K562 (cell line): ENCODE data around the gene GOLGB1. TPM values are rescaled to one million over a fixed set of nuclear protein-coding genes. Genes with fewer than 3 reads are reported as not detected.
A peak's percentile ranks its signal among the peaks of the same experiment; 100 is the strongest.

Experiments
- ATAC-seq: fragments of 200-7000 bp; cut with Tn5 transposase; 3 replicates; pipeline ENCODE4 v1.9.1; 2020; ENCODE audit warnings: moderate library complexity
- BruUV-seq: library from RNA; stranded (reverse); fragments of 400-500 nt; replicated peaks from 2 replicates; lab custom pipeline; 2021; lab: Mats Ljungman, UMichigan
- CTCF ChIA-PET: fragments of 300-600 bp; formaldehyde crosslinking; extraction: SDS; loops from one replicate; lab custom pipeline; 2021; ENCODE audit warnings: low intra/inter-chr PET ratio; lab: Yijun Ruan, JAX
- POLR2A ChIA-PET: fragments of 300-600, 350-650 bp; sonication (Branson Sonifier 250); formaldehyde crosslinking; extraction: SDS; loops from one replicate; lab custom pipeline; 2021; ENCODE audit warnings: antibody characterized with exemption, inconsistent platforms; lab: Yijun Ruan, JAX
- DNase-seq, 4 experiments: peaks; one replicate each; pipeline versions ENCODE4 v3.0.0 to v3.0.0-alpha.2; 2011 to 2018; ENCODE audit warnings: low spot score in 3 of 4, mixed read lengths in 3 of 4; ENCODE audit errors: extremely low read depth in 1 of 4
- FAIRE-seq: peaks from 2 replicates; lab custom pipeline; 2011; peaks lifted over from hg19 to GRCh38; lab: Jason Lieb, UNC
- H2AFZ ChIP-seq: 2 replicates; pipeline ENCODE4 v1.6.0; 2011; ENCODE audit warnings: low read depth, low read length, control low read depth, inconsistent platforms
- H3K27ac ChIP-seq: fragments of 200-600 bp; 3 replicates; pipeline ENCODE4 v1.8.0; 2011; ENCODE audit warnings: low read depth, mild to moderate bottlenecking, control low read depth, inconsistent platforms, low read length, moderate library complexity, mixed read lengths; ENCODE audit errors: extremely low read depth
- H3K27me3 ChIP-seq, 2 experiments: fragments of 300-600 bp in 1 of 2; 2 replicates in 1 of 2; 3 replicates in 1 of 2; pipeline versions ENCODE4 v1.6.0 to v1.8.0; 2011; ENCODE audit warnings: inconsistent platforms in 2 of 2, low read length in 2 of 2, mild to moderate bottlenecking in 1 of 2, mixed read lengths in 1 of 2, moderate library complexity in 1 of 2; ENCODE audit not compliant: control insufficient read depth in 2 of 2, insufficient read depth in 2 of 2
- H3K36me3 ChIP-seq: fragments of 300-600 bp; 3 replicates; pipeline ENCODE4 v1.8.0; 2011; ENCODE audit warnings: mild to moderate bottlenecking, low read length, inconsistent platforms; ENCODE audit not compliant: control insufficient read depth, insufficient read depth
- H3K4me1 ChIP-seq, 2 experiments: fragments of 200-600 bp in 1 of 2; replicated peaks in 1 of 2; 2 replicates in 1 of 2; 3 replicates in 1 of 2; pipeline versions ENCODE4 v1.5.1 to v1.8.0; 2011; ENCODE audit warnings: inconsistent platforms in 2 of 2, low read length in 2 of 2, mild to moderate bottlenecking in 1 of 2, mixed read lengths in 1 of 2, moderate library complexity in 1 of 2; ENCODE audit not compliant: control insufficient read depth in 2 of 2, insufficient read depth in 2 of 2
- H3K4me2 ChIP-seq: 2 replicates; pipeline ENCODE4 v1.6.1; 2011; ENCODE audit warnings: low read length, control low read depth, inconsistent platforms, mixed read lengths; ENCODE audit not compliant: insufficient read depth
- H3K4me3 ChIP-seq: fragments of 200-600 bp; sonication (generic), shearing (Covaris generic); 2 replicates; pipeline ENCODE4 v1.5.1; 2016; ENCODE audit warnings: control low read depth, inconsistent platforms
- H3K79me2 ChIP-seq: fragments of 200-600 bp; 3 replicates; pipeline ENCODE4 v1.8.0; 2011; ENCODE audit warnings: low read length, inconsistent platforms; ENCODE audit not compliant: control insufficient read depth, insufficient read depth
- H3K9ac ChIP-seq, 2 experiments: 2 replicates each; pipeline versions ENCODE4 v1.6.0 to v1.6.1; 2011; ENCODE audit warnings: low read depth in 2 of 2, low read length in 2 of 2, control low read depth in 1 of 2, inconsistent platforms in 1 of 2, mild to moderate bottlenecking in 1 of 2, mixed read lengths in 1 of 2; ENCODE audit not compliant: insufficient read depth in 1 of 2
- H3K9me1 ChIP-seq: one replicate; pipeline ENCODE4 v1.6.0; 2011; ENCODE audit warnings: inconsistent platforms, mild to moderate bottlenecking, low read length, moderate library complexity; ENCODE audit not compliant: control insufficient read depth, insufficient read depth
- H3K9me3 ChIP-seq: replicated peaks from 2 replicates; pipeline ENCODE4 v1.5.1; 2011; ENCODE audit warnings: low read depth, low read length, inconsistent platforms; ENCODE audit not compliant: control insufficient read depth, insufficient read depth
- H4K20me1 ChIP-seq: replicated peaks from 2 replicates; pipeline ENCODE4 v1.6.1; 2011; ENCODE audit warnings: low read length, inconsistent platforms, mixed read lengths; ENCODE audit not compliant: control insufficient read depth, insufficient read depth
- POLR2AphosphoS2 ChIP-seq: IDR thresholded peaks from 2 replicates; pipeline ENCODE4 v1.6.1; 2012; ENCODE audit warnings: low read length, improper control_type of control experiment
- ZBTB17 ChIP-seq: fragments of 450-650 bp; formaldehyde crosslinking; IDR thresholded peaks from 2 replicates; pipeline ENCODE4 v1.4.0; 2020; ENCODE audit warnings: mild to moderate bottlenecking
- whole genome bisulfite sequencing: fragments of 100-300 bp; shearing (Covaris generic); methylation state at CpG from one replicate; pipeline ENCODE4 v1.1.6; 2016; ENCODE audit warnings: low coverage, mixed read lengths; ENCODE audit not compliant: insufficient coverage; ENCODE audit errors: missing lambda C conversion rate; 5-methylcytosine and 5-hydroxymethylcytosine counted together
- in situ Hi-C: fragments of 300-500 bp; cut with MboI; formaldehyde crosslinking; loops from 4 replicates; pipeline ENCODE4 v1.15.0; 2018; ENCODE audit warnings: inconsistent platforms, mixed read lengths
- intact Hi-C: fragments of 100-400 bp; cut with micrococcal nuclease; formaldehyde crosslinking; loops from 2 replicates; pipeline ENCODE4 v1.14.2; 2022
- polyA plus RNA-seq, 8 experiments: library from polyadenylated mRNA; depleted of rRNA in 4 of 8; stranded (reverse) in 5 of 8; unstranded in 3 of 8; fragments of >200 nt; fragmentation: Nextera tagmentation in 2 of 8; fragmentation: Illumina TruSeq in 1 of 8; extraction: Ambion mirVana in 2 of 8; extraction: Trizol in 1 of 8; gene quantifications; 2 replicates each; pipeline versions ENCODE4 v1.2.1 to v1.2.3, GENCODE V29; 2011 to 2014; ENCODE audit warnings: inconsistent platforms in 1 of 8, missing spikeins in 1 of 8
- total RNA-seq, 7 experiments: library from RNA; depleted of rRNA in 6 of 7; stranded (reverse); fragments of >200 nt in 6 of 7; fragmentation: Illumina TruSeq in 2 of 7; extraction: Trizol in 2 of 7; gene quantifications; 2 replicates each; pipeline versions ENCODE4 v1.2.1 to v1.2.3, GENCODE V29; 2011 to 2021; ENCODE audit warnings: low replicate concordance in 1 of 7
- TF ChIP-seq, protein P1 (sequence below), 2 experiments: fragments of 450-650 bp; IDR thresholded peaks; 2 replicates each; pipeline ENCODE4 v1.6.1; 2016; ENCODE audit warnings: mild to moderate bottlenecking in 2 of 2, borderline replicate concordance in 1 of 2, low read depth in 1 of 2, moderate library complexity in 1 of 2
- TF ChIP-seq, protein P2 (sequence below), 2 experiments: fragments of 450-650 bp in 1 of 2; sonication (generic) in 1 of 2; formaldehyde crosslinking in 1 of 2; IDR thresholded peaks in 1 of 2; conservative IDR thresholded peaks in 1 of 2; 2 replicates each; pipeline versions ENCODE4 v1.6.1 to v1.8.1; 2016 to 2023; ENCODE audit warnings: mild to moderate bottlenecking in 2 of 2, moderate library complexity in 2 of 2, inconsistent platforms in 1 of 2, missing genetic modification reagents in 1 of 2

The GOLGB1 gene
- total and polyA plus RNA-seq, 9 of the 15 experiments (the other 6 are each of a cell fraction or from before 2014, with no cell fraction given), result 4.0 to 16.3 (median 9.7) TPM

DNA sequence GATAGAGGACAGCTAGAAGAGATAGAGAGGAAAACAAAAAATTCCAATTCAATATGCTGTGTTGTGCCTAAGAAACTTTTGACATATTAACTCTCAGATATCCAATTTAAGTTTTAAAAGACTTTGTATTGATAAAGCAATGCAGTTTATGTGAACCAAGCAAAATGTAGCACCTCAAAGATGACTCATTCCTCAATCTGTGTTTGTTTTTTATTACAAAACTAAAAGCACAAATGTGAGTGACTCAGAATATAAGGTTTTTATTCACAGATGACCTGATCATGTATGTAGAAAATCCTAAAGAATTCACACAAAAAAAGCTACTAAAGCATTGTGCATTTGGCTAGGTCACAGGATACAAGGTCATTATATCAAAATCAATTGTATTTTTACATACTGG, 99.9 kb downstream of the GOLGB1 start:
- H3K79me2 ChIP-seq, result no peaks in the 10 kb centered on the region
- ATAC-seq, result no peak
- no TSS peak for BruUV-seq

DNA sequence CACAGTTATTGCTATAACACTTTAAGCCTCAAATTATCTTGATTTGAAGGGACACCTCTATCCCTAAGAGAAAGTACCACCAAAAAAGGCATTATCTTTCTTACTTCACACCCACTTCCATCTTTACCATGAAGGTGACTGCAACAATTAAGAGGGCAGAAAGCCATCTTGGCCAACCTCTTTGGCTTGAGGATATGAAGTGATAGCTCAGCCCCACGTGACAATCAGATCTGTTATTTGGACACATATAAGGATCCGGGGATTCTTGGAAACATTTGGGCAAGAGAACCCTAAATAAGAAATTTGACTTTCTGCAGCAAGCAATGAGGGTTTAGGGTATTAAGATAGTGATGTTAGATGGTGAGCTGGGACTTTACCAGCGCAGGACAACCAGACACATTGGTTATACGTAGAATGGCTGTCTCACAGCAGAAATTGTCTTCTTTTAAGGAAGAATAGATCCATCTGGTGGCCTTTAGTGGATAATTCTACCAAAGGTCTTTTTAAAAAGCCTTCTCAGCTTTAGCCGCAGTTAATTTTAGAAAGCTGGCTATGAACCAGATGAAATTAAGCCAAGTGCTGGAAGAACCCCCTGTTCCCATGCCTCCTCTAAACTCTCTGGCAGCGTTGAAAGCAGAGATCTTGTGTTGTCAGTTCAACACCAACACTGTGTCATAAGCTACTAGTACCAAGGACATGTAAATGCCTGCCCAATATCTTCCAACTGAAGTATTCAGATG, 101.2 kb downstream of the GOLGB1 start:
- H3K27me3 ChIP-seq, result no peaks in the 10 kb centered on the region
- no peak for FAIRE-seq
- H3K4me2 ChIP-seq, result no peak overlapping the region
- no peaks in the 10 kb centered on the region for H4K20me1 ChIP-seq
- ATAC-seq, result no peak
- no peak overlapping the region for H2AFZ ChIP-seq
- H3K9ac ChIP-seq, result no peak overlapping the region
- H3K27ac ChIP-seq, result no peak overlapping the region
- H3K4me3 ChIP-seq, result no peak overlapping the region
- in situ Hi-C loops, result no loop called here
- H3K36me3 ChIP-seq, result no peaks in the 10 kb centered on the region
- DNase-seq, result no peak
- H3K4me1 ChIP-seq, result no peaks in the 10 kb centered on the region
- 57% methylated on average over 6 of the region's 6 CpGs for WGBS
- no peaks in the 10 kb centered on the region for H3K79me2 ChIP-seq
- no peaks in the 10 kb centered on the region for H3K9me1 ChIP-seq
- BruUV-seq, result no TSS peak
- intact Hi-C loops, result no loop called here
- H3K9me3 ChIP-seq, result no peaks in the 10 kb centered on the region
- ChIA-PET CTCF (no interaction called here), POLR2A (no interaction called here)
- TF ChIP-seq, protein P1, sequence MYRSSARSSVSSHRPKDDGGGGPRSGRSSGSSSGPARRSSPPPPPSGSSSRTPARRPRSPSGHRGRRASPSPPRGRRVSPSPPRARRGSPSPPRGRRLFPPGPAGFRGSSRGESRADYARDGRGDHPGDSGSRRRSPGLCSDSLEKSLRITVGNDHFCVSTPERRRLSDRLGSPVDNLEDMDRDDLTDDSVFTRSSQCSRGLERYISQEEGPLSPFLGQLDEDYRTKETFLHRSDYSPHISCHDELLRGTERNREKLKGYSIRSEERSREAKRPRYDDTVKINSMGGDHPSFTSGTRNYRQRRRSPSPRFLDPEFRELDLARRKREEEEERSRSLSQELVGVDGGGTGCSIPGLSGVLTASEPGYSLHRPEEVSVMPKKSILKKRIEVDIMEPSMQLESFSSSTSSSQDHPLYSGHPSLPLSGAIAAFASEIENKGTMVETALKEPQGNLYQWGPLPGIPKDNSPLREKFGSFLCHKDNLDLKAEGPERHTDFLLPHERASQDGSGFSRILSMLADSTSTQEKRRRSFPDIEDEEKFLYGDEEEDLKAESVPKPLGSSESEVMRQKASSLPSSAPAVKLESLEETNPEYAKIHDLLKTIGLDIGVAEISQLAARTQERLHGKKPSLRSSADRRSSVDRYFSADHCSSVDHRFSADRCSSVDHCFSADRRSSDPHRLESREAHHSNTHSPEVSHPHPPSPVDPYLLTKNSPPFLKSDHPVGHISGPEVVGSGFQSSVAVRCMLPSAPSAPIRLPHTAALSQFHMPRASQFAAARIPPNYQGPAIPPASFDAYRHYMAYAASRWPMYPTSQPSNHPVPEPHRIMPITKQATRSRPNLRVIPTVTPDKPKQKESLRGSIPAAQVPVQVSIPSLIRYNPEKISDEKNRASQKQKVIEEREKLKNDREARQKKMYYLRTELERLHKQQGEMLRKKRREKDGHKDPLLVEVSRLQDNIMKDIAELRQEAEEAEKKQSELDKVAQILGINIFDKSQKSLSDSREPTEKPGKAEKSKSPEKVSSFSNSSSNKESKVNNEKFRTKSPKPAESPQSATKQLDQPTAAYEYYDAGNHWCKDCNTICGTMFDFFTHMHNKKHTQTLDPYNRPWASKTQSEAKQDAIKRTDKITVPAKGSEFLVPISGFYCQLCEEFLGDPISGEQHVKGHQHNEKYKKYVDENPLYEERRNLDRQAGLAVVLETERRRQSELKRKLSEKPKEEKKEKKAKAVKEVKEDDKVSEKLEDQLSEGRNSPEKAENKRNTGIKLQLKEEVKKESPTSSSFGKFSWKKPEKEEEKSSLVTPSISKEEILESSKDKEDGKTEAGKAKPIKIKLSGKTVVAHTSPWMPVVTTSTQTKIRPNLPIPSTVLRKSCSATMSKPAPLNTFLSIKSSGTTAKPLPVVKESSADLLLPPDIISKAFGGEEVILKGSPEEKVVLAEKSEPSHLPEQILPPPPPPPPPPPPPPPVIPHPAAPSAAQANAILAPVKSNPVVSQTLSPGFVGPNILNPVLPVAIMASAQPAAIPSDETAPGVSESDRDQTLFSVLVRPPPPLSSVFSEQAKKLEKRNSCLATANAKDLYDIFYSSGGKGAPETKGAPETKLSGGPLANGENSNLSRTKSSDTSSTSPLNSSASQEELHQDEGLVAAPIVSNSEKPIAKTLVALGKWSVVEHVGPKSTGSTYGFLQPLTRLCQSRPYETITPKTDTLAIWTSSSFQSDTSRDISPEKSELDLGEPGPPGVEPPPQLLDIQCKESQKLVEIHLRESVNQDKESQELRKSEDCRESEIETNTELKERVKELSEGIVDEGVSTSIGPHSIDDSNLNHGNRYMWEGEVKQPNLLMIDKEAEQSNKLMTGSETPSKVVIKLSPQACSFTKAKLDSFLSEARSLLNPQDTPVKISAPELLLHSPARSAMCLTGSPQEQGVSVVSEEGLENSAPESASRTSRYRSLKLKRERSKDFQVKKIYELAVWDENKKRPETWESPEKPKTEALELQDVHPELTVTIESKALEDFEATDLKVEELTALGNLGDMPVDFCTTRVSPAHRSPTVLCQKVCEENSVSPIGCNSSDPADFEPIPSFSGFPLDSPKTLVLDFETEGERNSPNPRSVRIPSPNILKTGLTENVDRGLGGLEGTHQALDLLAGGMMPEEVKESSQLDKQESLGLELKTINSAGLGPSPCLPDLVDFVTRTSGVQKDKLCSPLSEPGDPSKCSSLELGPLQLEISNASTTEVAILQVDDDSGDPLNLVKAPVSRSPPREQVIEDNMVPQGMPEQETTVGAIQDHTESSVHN (IDR thresholded peaks at IDR 0.05; ENCODE audit: borderline replicate concordance in 1 of 2, low read depth in 1 of 2), result no peak
- no peak for TF ChIP-seq POLR2AphosphoS2

More for the DNA sequence above, 99.9 kb downstream of the GOLGB1 start:
- Histone ChIP-seq H3K4me2 (no peak overlapping the region), H3K4me3 (no peak overlapping the region), H3K36me3 (no peaks in the 10 kb centered on the region), H2AFZ (no peak overlapping the region), H3K27ac (no peak overlapping the region), H3K4me1 (no peaks in the 10 kb centered on the region), H3K27me3 (no peaks in the 10 kb centered on the region), H3K9me1 (no peaks in the 10 kb centered on the region), H3K9ac (no peak overlapping the region), H3K9me3 (no peaks in the 10 kb centered on the region), H4K20me1 (no peaks in the 10 kb centered on the region)
- no peak for DNase-seq
- in situ Hi-C loops, result no loop called here
- CTCF ChIA-PET, result no interaction called here
- TF ChIP-seq, protein P2, sequence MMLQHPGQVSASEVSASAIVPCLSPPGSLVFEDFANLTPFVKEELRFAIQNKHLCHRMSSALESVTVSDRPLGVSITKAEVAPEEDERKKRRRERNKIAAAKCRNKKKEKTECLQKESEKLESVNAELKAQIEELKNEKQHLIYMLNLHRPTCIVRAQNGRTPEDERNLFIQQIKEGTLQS (IDR thresholded peaks at IDR 0.05), result 0 out of 2 replicates have a peak, but pooled peaks have one; percentile 9
- TF ChIP-seq, protein P2 (CRISPR knock-in tag; conservative IDR thresholded peaks at IDR 0.05), result no peak
- TF ChIP-seq ZBTB17, result no peak
- intact Hi-C loops, result no loop called here
- FAIRE-seq, result no peak
- POLR2A ChIA-PET, result no interaction called here
